Lung (tissue), 13 donors: ENCODE measurements around the gene CD46. TPM values are rescaled to one million over a fixed set of nuclear protein-coding genes. Genes with fewer than 3 reads are reported as not detected.

Experiments used
- ATAC-seq: fragments of 200-7000 bp; cut with Tn5 transposase; one replicate; pipeline ENCODE4 v1.9.1; 2020; ENCODE audit warnings: moderate number of reproducible peaks; ENCODE audit not compliant: insufficient read depth, low FRiP score
- DNase-seq, 3 donors: peaks; one replicate each; pipeline ENCODE4 v3.0.0-alpha.2; 2013 to 2017
- H3K27ac ChIP-seq, 2 donors: one replicate each; pipeline ENCODE4 v1.5.1; 2013; ENCODE audit warnings: mild to moderate bottlenecking in 2 of 2, moderate library complexity in 2 of 2, control low read depth in 1 of 2, inconsistent platforms in 1 of 2, low read depth in 1 of 2, low read length in 1 of 2
- H3K27me3 ChIP-seq, 3 donors: one replicate each; pipeline ENCODE4 v1.5.1; 2013; ENCODE audit warnings: low read length in 2 of 3; ENCODE audit not compliant: control insufficient read depth in 3 of 3, insufficient read depth in 3 of 3
- H3K36me3 ChIP-seq, 4 donors: one replicate each; pipeline ENCODE4 v1.5.1; 2013; ENCODE audit warnings: low read length in 4 of 4, mild to moderate bottlenecking in 1 of 4, moderate library complexity in 1 of 4; ENCODE audit not compliant: control insufficient read depth in 4 of 4, insufficient read depth in 4 of 4
- H3K4me1 ChIP-seq, 5 donors: one replicate each; pipeline ENCODE4 v1.5.1; 2013; ENCODE audit warnings: low read length in 5 of 5, mild to moderate bottlenecking in 2 of 5, moderate library complexity in 1 of 5; ENCODE audit not compliant: control insufficient read depth in 5 of 5, insufficient read depth in 5 of 5
- H3K4me3 ChIP-seq: one replicate; pipeline ENCODE4 v1.5.1; 2013; ENCODE audit warnings: mild to moderate bottlenecking, control low read depth, moderate library complexity
- H3K9ac ChIP-seq, 2 donors: one replicate each; pipeline ENCODE4 v1.5.1; 2013; ENCODE audit warnings: low read length in 2 of 2, control low read depth in 1 of 2; ENCODE audit not compliant: insufficient read depth in 1 of 2
- H3K9me3 ChIP-seq, 4 donors: one replicate each; pipeline ENCODE4 v1.5.1; 2013; ENCODE audit warnings: low read length in 3 of 4, mild to moderate bottlenecking in 1 of 4, moderate library complexity in 1 of 4; ENCODE audit not compliant: control insufficient read depth in 4 of 4, insufficient read depth in 3 of 4
- CTCF ChIP-seq: IDR thresholded peaks from 2 replicates; pipeline ENCODE4 v1.5.1; 2012; ENCODE audit warnings: mild to moderate bottlenecking; ENCODE audit errors: control extremely low read depth, extremely low read depth
- WGBS, 2 donors: extraction: QIAGEN DNeasy Blood & Tissue Kit; methylation state at CpG; one replicate each; pipeline ENCODE4 v1.1.7; 2013; 5-methylcytosine and 5-hydroxymethylcytosine counted together
- polyA plus RNA-seq, 2 donors: library from polyadenylated mRNA; stranded (reverse); fragments of 200-250 nt; gene quantifications; one replicate each; pipeline ENCODE4 v1.2.1, GENCODE V29; 2013
- small RNA-seq: library from RNA; depleted of rRNA; stranded (forward); fragments of <200 nt; gene quantifications from one replicate; pipeline ENCODE3, GENCODE V24; 2014; ENCODE audit warnings: low replicate concordance
- total RNA-seq, 2 donors: library from RNA; depleted of rRNA in 1 of 2; stranded (reverse); fragments of >200 nt in 1 of 2; gene quantifications; one replicate each; pipeline ENCODE4 v1.2.1, GENCODE V29; 2014 to 2021
- donor health status: control.
- donor health status: control.
- donor health status: Bipolar disorder and iron deficiency.
- donor health status: healthy.
- donor health status: DM: yes; HTN: yes; CAD: no.

Gene CD46
- total and polyA plus RNA-seq, 4 donors = 157 to 420 (median 215) TPM

GRCh38 chr1:207844371-207844770 is 92.5 kb downstream of the CD46 start:
- no peak for TF ChIP-seq CTCF
- Histone ChIP-seq H3K27me3 (no peaks in the 10 kb centered on the region), H3K4me3 (no peak overlapping the region), H3K9ac (no peak overlapping the region), H3K36me3 (peaks cover 0 to 6% (median 0%) of the 10 kb centered on the region in 4 donors), H3K4me1 (peaks cover 0 to 30% (median 0%) of the 10 kb centered on the region in 5 donors), H3K9me3 (no peaks in the 10 kb centered on the region), H3K27ac (no peak overlapping the region)
- WGBS, 2 donors = 22 to 67% methylated on average over 2 of the region's 2 CpGs
- ATAC-seq = no peak
- no peak for DNase-seq

Small RNA genes within 50 kb of the gene (small RNA-seq; reads per million reads assigned to genes)
- not detected for gene RNA5SP534

Other genes with a start within 250 kb of the CD46 start
- gene CR1L, start 106.9 kb upstream of the CD46 start, total RNA-seq = 1 to 10 TPM; 1.3 to 2.6 TPM
- under 1 TPM; 0.28 to 0.60 TPM for gene CR1L, start 106.9 kb upstream of the CD46 start, polyA plus RNA-seq
- gene CD34, start 159.1 kb downstream of the CD46 start, total RNA-seq = 10 to 100 TPM; 44.8 to 81.9 TPM
- 10 to 100 TPM; 23.6 to 29.3 TPM for gene CD34, start 159.1 kb downstream of the CD46 start, polyA plus RNA-seq